RWPE2 (cell line): ENCODE data around the gene DEAF1.
"Not testable (repeated sequence)": the region's sequence is repeated elsewhere in the genome, so short reads cannot be mapped to it uniquely, and the experiment has no call there.

Experiments used
- ATAC-seq: fragments of 200-7000 bp; cut with Tn5 transposase; 3 replicates; pipeline ENCODE4 v1.9.1; 2021; ENCODE audit warnings: low read depth
- DNase-seq: peaks from one replicate; pipeline ENCODE4 v3.0.0-alpha.2; 2020; ENCODE audit warnings: low spot score
- H3K27ac ChIP-seq: fragments of 450-650 bp; 2 replicates; pipeline ENCODE4 v1.5.1; 2017; ENCODE audit warnings: mild to moderate bottlenecking; ENCODE audit not compliant: poor library complexity, severe bottlenecking
- H3K27me3 ChIP-seq: fragments of 250-450 bp; sonication (Bioruptor Pico); 2 replicates; pipeline ENCODE4 v1.5.1; 2021; ENCODE audit warnings: mild to moderate bottlenecking, moderate library complexity; ENCODE audit not compliant: insufficient read depth, poor library complexity, severe bottlenecking
- H3K36me3 ChIP-seq: fragments of 250-450 bp; sonication (Bioruptor Pico); 2 replicates; pipeline ENCODE4 v1.5.1; 2020; ENCODE audit warnings: low read depth, mild to moderate bottlenecking, moderate library complexity
- H3K4me1 ChIP-seq: fragments of 250-450 bp; sonication (Bioruptor Pico); 2 replicates; pipeline ENCODE4 v1.5.1; 2021; ENCODE audit warnings: mild to moderate bottlenecking, moderate library complexity; ENCODE audit not compliant: insufficient read depth, poor library complexity, severe bottlenecking
- H3K4me3 ChIP-seq: fragments of 250-450 bp; sonication (Bioruptor Pico); 2 replicates; pipeline ENCODE4 v1.5.1; 2021; ENCODE audit warnings: mild to moderate bottlenecking, moderate library complexity; ENCODE audit not compliant: severe bottlenecking
- H3K9me3 ChIP-seq: fragments of 250-450 bp; sonication (Bioruptor Pico); 2 replicates; pipeline ENCODE4 v1.5.1; 2021; ENCODE audit warnings: mild to moderate bottlenecking, moderate library complexity; ENCODE audit not compliant: severe bottlenecking
- TF ChIP-seq, protein P1 (sequence below): fragments of 450-650 bp; IDR thresholded peaks from one replicate; pipeline ENCODE4 v1.5.1; 2017; ENCODE audit warnings: mild to moderate bottlenecking, moderate library complexity; ENCODE audit not compliant: poor library complexity, severe bottlenecking

DEAF1 gene

DNA sequence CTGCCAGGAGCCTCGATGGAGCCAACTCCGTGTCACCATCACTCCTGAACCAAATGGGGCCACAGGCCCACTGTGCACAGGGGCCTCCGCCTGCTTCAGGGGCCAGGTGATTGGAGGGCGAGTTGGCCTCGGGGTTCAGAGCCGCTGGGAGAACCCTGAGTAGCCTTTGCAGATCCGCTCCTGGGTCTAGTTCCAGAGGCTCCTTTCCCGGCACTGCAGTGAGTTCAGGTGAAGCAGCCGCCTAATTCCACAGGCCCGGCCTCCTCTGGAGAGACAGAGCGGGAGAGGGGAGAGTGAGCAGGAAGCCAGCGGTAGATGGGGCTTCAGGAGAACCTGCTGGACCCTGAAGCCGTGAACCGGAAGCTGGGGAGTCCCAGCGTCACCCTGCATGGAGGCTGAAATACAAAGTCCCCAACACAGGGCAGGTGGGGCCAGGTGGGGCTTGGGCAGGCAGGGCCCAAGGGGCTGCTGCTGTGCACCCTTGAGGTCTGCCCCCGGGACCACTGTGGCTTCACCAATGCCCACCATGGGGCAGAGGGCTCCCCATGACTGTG is 35.4 kb downstream of the DEAF1 start:
- H3K4me1 ChIP-seq = no peaks in the 10 kb centered on the region
- ATAC-seq = no peak
- TF ChIP-seq, protein P1, sequence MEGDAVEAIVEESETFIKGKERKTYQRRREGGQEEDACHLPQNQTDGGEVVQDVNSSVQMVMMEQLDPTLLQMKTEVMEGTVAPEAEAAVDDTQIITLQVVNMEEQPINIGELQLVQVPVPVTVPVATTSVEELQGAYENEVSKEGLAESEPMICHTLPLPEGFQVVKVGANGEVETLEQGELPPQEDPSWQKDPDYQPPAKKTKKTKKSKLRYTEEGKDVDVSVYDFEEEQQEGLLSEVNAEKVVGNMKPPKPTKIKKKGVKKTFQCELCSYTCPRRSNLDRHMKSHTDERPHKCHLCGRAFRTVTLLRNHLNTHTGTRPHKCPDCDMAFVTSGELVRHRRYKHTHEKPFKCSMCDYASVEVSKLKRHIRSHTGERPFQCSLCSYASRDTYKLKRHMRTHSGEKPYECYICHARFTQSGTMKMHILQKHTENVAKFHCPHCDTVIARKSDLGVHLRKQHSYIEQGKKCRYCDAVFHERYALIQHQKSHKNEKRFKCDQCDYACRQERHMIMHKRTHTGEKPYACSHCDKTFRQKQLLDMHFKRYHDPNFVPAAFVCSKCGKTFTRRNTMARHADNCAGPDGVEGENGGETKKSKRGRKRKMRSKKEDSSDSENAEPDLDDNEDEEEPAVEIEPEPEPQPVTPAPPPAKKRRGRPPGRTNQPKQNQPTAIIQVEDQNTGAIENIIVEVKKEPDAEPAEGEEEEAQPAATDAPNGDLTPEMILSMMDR = no peak
- no peak overlapping the region for H3K4me3 ChIP-seq
- no peaks in the 10 kb centered on the region for H3K27me3 ChIP-seq
- peaks cover 50% of the 10 kb centered on the region for H3K36me3 ChIP-seq
- H3K9me3 ChIP-seq = no peaks in the 10 kb centered on the region
- DNase-seq = no peak
- no peak overlapping the region for H3K27ac ChIP-seq

DNA sequence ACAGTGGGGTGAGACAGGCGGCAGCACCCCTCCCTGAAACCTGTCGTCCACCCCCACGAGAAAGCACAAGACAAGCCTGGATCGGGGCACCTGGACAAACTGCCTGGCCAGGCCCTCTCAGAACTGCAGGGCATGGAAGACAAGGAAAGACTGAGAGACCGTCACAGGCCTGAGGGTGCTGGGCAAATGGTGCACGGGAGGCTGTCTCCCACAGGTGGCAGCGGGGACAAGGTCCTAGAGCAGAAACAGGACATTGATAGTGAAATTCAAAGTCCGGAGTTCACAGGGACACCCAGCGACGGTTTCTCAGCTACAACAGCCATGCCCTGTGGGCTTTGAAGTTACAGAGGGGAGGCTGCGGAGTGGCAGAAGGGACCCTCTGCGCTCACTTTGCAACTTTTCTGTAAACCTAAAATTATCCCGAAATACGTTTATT is 37.3 kb downstream of the DEAF1 start:
- Histone ChIP-seq H3K36me3 (peaks cover 39% of the 10 kb centered on the region), H3K27ac (no peak overlapping the region), H3K9me3 (no peaks in the 10 kb centered on the region), H3K4me1 (no peaks in the 10 kb centered on the region), H3K4me3 (no peak overlapping the region), H3K27me3 (no peaks in the 10 kb centered on the region)
- TF ChIP-seq, protein P1 = no peak
- no peak for ATAC-seq
- no peak for DNase-seq

DNA sequence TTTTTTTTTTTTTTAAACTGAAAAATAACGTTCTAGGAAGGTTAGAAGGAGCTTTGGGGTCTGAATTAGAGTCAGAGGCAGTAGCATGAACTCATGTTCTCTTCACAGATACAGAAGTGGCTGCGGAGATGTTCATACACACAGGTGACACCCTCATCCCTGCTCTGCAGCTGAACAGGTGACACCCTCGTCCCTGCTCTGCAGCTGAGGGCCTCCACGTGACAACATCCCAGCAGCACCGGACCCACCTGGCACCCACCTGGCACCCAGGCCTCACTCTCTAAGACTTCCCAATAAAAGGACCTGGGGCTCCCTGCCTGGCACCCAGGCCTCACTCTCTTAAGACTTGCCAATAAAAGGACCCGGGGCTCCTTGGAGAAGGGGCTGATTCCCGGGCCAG is 38.2 kb downstream of the DEAF1 start:
- no peak for ATAC-seq
- no peak for DNase-seq
- no peaks in the 10 kb centered on the region for H3K4me1 ChIP-seq
- H3K36me3 ChIP-seq = peaks cover 40% of the 10 kb centered on the region
- H3K27me3 ChIP-seq = no peaks in the 10 kb centered on the region
- no peak overlapping the region for H3K27ac ChIP-seq
- TF ChIP-seq, protein P1 = no peak
- no peak overlapping the region for H3K4me3 ChIP-seq
- no peaks in the 10 kb centered on the region for H3K9me3 ChIP-seq

DNA sequence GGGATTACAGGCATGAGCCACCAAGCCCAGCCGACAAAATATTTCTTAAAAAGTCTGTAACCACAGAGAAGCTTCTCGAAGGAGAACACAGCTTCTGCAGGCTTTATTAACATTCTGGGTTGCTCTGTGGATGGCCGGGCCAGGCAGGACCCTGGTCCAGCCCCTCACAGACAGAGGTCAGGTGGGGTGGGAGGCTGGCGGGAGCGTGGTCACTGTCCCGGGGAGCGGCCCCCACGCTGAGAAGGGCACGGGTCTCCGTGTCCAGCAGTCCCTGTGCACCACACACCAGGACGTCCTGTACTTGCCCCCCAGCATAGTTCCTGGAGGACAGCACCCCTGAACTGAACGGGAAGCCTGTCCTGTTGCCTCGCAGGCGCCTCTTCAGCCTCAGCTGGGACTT is 38.6 kb downstream of the DEAF1 start:
- TF ChIP-seq, protein P1 = no peak
- no peak overlapping the region for H3K27ac ChIP-seq
- no peak overlapping the region for H3K4me3 ChIP-seq
- no peaks in the 10 kb centered on the region for H3K4me1 ChIP-seq
- H3K9me3 ChIP-seq = no peaks in the 10 kb centered on the region
- H3K27me3 ChIP-seq = no peaks in the 10 kb centered on the region
- no peak for ATAC-seq
- peaks cover 40% of the 10 kb centered on the region for H3K36me3 ChIP-seq
- no peak for DNase-seq

DNA sequence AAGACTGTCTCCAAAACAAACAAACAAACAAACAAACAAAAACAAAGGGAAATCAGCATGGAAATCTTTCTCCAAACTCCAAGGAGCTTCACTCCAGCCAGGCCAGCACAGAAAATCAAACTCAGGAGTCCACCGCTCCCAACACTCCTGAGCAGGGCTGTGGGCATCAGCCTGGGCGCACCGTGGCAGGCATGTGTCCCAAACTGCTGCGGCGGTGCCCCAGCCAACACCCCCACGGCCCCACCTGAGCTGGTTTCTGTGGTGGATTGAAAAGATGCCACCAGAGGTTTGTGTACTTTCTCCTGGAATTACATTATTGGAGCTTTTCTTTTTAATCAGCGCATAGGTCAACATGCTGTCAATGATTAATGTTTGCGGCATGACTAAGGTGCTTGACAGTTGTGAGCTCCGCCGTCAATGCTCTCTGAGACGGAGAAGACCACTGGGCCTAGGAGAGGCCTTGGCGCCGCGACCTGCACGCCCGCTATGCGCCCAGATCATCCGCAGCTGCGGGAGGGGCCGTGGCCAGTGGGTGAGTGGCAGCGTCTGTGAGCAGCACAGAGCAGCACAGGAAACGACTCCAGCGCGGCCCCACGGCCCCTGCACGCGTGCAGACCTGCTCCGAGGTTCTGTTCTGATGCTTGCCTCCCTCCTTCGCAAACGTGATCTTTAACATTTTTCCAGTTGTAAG is 39.8 kb downstream of the DEAF1 start:
- Histone ChIP-seq H3K36me3 (peaks cover 50% of the 10 kb centered on the region), H3K4me3 (no peak overlapping the region), H3K27me3 (no peaks in the 10 kb centered on the region), H3K9me3 (no peaks in the 10 kb centered on the region), H3K4me1 (no peaks in the 10 kb centered on the region), H3K27ac (no peak overlapping the region)
- DNase-seq = no peak
- no peak for ATAC-seq
- TF ChIP-seq, protein P1 = no peak

DNA sequence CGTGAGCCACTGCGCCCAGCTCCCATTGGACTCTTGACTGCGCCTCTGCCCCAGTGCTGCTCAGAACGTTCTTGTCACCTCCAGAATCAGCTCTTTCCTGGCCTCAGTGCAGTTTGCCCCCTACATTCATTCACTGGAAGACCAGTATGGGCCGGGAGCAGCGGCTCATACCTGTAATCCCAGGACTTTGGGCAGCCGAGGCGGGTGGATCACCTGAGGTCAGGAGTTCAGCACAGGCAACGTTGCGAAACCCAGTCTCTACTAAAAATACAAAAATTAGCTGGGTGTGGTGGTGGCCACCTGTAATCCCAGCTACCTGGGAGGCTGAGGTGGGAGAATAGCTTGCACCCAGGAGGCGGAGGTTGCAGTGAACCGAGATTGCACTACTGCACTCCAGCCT is 40.6 kb downstream of the DEAF1 start:
- not testable (repeated sequence) for H3K27ac ChIP-seq, H3K4me1 ChIP-seq, H3K27me3 ChIP-seq, H3K4me3 ChIP-seq, H3K9me3 ChIP-seq, DNase-seq, ATAC-seq
- peaks cover 56% of the 10 kb centered on the region for H3K36me3 ChIP-seq
